Gastrocnemius medialis (tissue), 4 donors: ENCODE data around the gene EXD3.

ENCODE experiments used
- CTCF ChIP-seq, 5 experiments: fragments of 450-650 bp in 3 of 5; fragments of 200-600 bp in 2 of 5; sonication (generic) in 2 of 5; IDR thresholded peaks in 4 of 5; conservative IDR thresholded peaks in 1 of 5; 1 replicate in 4 of 5; 2 replicates in 1 of 5; pipeline ENCODE4 v1.5.1; 2016 to 2019; ENCODE audit warnings: antibody characterized with exemption in 5 of 5, mild to moderate bottlenecking in 3 of 5, moderate library complexity in 3 of 5
- POLR2A ChIP-seq, 2 donors: fragments of 450-650 bp; IDR thresholded peaks; one replicate each; pipeline ENCODE4 v1.6.1; 2017; ENCODE audit warnings: antibody characterized with exemption in 2 of 2, mild to moderate bottlenecking in 2 of 2, moderate library complexity in 2 of 2

- no peak for TF ChIP-seq CTCF (IDR thresholded peaks at IDR 0.05 in 4 of 5, conservative IDR thresholded peaks at IDR 0.05 in 1 of 5)
- TF ChIP-seq POLR2A (IDR thresholded peaks at IDR 0.05): no peak
These were observed 105.0 kb downstream of the EXD3 start for GRCh38 chr9:137317718-137318511.
